GM18861 (cell line): ENCODE data around the gene SHKBP1.
"Not testable (repeated sequence)": the region's sequence is repeated elsewhere in the genome, so short reads cannot be mapped to it uniquely, and the experiment has no call there.

ENCODE experiments used
- ATAC-seq: cut with Tn5 transposase; IDR thresholded peaks from one replicate; pipeline ENCODE4 v1.9.1; 2021; ENCODE audit not compliant: unreplicated experiment

Gene SHKBP1

DNA sequence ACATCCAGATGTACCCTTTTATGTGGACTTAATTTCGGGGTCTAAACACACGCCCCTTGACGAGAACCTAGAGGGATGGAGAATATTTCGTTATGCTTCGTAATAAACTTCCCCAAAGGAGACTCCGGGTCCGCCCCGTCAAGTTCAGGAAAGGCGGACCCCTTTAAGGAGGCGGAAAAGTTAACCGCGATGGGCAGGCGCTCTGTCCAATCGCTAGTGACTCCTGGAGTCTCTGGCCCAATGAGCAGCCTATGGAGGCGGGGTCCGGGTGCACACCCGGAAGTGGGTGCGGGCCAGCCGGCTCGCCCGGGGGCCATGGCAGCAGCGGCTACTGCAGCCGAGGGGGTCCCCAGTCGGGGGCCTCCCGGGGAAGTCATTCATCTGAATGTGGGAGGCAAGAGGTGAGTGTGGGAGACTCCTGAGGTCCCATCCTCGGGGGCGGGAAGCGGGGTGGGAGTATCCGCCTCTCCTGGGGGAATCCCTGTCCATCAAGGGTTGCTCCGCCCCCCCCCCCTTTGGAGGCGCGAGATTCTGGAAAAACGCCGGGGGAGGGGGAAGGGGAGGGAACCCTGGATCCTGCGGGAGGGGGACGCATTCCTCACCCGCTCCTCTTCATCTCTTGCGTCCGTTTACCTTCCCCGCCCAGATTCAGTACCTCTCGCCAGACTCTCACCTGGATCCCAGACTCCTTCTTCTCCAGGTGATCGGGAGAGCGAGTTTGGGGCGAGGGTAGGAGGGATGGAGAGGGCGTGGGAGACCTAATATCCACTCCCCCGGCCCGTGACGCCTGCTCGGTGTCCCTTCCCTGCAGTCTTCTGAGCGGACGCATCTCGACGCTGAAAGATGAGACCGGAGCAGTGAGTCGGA is at the start of gene SHKBP1:
Gene SHKBP1, plus strand, starts transcription at position 289 of the 867 bp plus-strand sequence. Its CDS starts 27 bp downstream, at position 316.
- peak; percentile 79 for ATAC-seq

GRCh38 chr19:40528078-40528477 is 48.6 kb upstream of the SHKBP1 start:
- no peak for ATAC-seq

GRCh38 chr19:40528533-40529092 is 48.1 kb upstream of the SHKBP1 start:
- ATAC-seq = no peak

- ATAC-seq = no peak
These were observed 47.3 kb upstream of the SHKBP1 start for GRCh38 chr19:40529093-40529954.

GRCh38 chr19:40530091-40530901 is 46.4 kb upstream of the SHKBP1 start:
- no peak for ATAC-seq

- ATAC-seq = no peak
These were observed 43.2 kb upstream of the SHKBP1 start for GRCh38 chr19:40533508-40533907.

DNA sequence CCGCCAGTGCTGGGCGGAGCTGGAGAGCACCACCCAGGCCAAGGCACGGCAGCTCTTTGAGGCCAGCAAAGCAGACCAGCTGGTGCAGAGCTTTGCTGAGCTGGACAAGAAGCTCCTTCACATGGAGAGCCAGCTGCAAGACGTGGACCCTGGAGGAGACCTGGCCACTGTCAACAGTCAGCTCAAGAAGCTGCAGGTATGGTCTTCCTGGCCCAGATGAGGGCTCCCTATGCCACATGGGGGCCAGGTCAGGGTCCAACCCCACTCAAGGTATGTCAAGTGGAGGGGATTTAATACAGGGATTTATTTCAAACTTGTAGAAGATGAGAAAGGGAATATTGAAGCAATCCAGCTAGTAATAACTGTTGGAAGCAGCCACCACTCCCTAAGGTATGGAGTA is 42.5 kb upstream of the SHKBP1 start:
- no peak for ATAC-seq

DNA sequence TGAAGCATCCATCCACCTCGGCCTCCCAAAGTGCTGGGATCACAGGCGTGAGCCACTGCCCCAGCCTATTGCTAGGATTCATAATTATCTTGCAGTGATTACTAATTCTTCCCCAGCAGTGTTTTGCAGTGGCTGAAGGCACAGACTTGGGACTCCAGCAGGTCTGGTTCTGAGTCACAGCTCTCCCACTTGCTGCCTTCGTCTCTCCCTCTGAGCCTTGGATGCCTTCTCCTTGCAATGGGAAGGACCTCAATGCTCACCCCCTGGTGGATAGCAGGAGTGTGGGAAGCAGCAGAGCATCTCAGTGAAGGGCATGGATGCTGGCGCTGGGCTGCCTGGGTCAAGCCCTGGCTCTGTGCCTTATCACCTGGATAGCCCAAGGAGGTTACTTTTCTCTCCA is 37.6 kb upstream of the SHKBP1 start:
- ATAC-seq = no peak

- ATAC-seq = no peak
These were observed 34.3 kb upstream of the SHKBP1 start for GRCh38 chr19:40542202-40542859.

DNA sequence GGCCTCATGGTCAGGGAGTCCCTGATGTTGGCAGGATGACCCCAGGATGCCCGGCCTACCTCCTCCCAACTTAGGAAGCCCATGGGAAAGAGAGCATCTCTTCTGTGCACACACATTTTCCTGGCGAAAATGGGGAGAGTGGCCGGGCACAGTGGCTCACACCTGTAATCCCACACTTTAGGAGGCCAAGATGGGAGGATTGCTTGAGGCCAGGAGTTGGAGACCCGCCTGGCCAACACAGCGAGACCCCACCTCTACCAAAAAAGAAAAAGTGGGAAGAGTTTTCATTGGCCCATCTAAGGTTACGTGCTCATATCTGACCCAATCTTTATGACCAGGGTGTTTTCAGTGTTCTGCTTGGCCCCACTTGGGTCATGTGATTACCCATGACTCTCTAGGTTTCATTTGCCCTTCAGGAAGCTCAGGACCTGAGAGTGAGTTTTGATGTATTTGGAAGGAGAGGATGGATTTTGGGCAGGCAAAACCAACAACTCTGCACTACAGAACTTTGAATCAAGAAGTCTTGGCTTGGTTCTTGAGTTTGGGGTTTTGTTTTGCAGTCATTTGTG is 33.6 kb upstream of the SHKBP1 start:
- no peak for ATAC-seq

GRCh38 chr19:40546153-40546841 is 30.4 kb upstream of the SHKBP1 start:
- not testable (repeated sequence) for ATAC-seq

DNA sequence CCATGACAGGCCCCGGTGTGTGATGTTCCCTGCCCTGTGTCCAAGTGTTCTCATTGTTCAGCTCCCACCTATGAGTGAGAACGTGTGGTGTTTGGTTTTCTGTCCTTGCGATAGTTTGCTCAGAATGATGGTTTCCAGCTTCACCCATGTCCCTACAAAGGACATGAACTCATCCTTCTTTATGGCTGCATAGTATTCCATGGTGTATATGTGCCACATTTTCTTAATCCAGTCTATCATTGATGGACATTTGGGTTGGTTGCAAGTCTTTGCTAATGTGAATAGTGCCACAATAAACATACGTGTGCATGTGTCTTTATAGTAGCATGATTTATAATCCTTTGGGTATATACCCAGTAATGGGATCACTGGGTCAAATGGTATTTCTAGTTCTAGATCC is 29.5 kb upstream of the SHKBP1 start:
- ATAC-seq = not testable (repeated sequence)

- ATAC-seq = no peak
These were observed 28.8 kb upstream of the SHKBP1 start for GRCh38 chr19:40547836-40548235.

DNA sequence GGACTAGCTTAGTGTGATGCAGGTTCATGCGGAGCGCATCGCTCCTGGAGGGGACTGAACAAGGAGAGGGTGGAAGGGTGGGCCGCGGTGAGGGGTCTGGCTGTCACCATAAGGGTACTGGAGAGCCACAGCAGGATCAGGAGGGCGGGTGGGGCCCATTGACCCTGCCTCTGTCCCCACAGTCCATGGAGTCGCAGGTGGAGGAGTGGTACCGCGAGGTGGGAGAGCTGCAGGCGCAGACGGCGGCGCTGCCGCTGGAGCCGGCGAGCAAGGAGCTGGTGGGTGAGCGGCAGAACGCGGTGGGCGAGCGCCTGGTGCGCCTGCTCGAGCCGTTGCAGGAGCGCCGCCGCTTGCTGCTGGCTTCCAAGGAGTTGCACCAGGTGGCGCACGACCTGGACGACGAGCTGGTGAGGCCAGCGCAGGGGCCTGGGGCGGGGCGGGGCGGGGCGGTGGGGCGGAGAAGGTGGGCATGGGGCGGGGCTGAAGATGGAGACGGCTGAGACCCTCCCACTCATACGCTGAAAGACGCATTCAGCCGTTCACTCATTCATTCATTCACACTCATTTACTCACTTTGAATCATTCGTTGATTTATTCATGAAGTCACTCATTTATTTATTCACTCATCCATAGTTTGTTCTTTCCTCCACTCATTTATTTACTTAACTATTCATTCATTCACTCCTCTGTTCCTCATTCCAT is 27.5 kb upstream of the SHKBP1 start:
- ATAC-seq = no peak

- no peak for ATAC-seq
These were observed 25.7 kb upstream of the SHKBP1 start for GRCh38 chr19:40550951-40551350.

- ATAC-seq = no peak
These were observed 23.8 kb upstream of the SHKBP1 start for GRCh38 chr19:40552848-40553247.

- ATAC-seq = no peak
These were observed 22.5 kb upstream of the SHKBP1 start for GRCh38 chr19:40553885-40554857.
